Nephron progenitor cell (in vitro differentiated cells): Measurements from ENCODE around the gene NTNG2.
"Not testable (repeated sequence)": the region's sequence is repeated elsewhere in the genome, so short reads cannot be mapped to it uniquely, and the experiment has no call there.

Experiments
- DNase-seq: peaks from one replicate; pipeline ENCODE4 v3.0.0; 2021
- H3K27ac Mint-ChIP-seq: 2 replicates; pipeline ENCODE4 v1.8.0; 2021; ENCODE audit warnings: mild to moderate bottlenecking, moderate library complexity, mixed read lengths
- H3K27me3 Mint-ChIP-seq: 2 replicates; pipeline ENCODE4 v1.8.0; 2021; ENCODE audit warnings: mild to moderate bottlenecking, low read depth, mixed read lengths; ENCODE audit not compliant: poor library complexity
- H3K36me3 Mint-ChIP-seq: 2 replicates; pipeline ENCODE4 v1.8.0; 2021; ENCODE audit warnings: low read depth, mixed read lengths
- H3K4me1 Mint-ChIP-seq: 2 replicates; pipeline ENCODE4 v1.8.0; 2021; ENCODE audit warnings: mixed read lengths
- H3K4me3 Mint-ChIP-seq: 2 replicates; pipeline ENCODE4 v1.8.0; 2021; ENCODE audit warnings: mild to moderate bottlenecking, moderate library complexity, mixed read lengths
- H3K9me3 Mint-ChIP-seq: 2 replicates; pipeline ENCODE4 v1.8.0; 2021; ENCODE audit warnings: mild to moderate bottlenecking, moderate library complexity, mixed read lengths
- CTCF ChIP-seq: fragments of 200-600 bp; sonication (generic); IDR thresholded peaks from 2 replicates; pipeline ENCODE4 v1.5.0; 2021; ENCODE audit warnings: antibody characterized with exemption

The NTNG2 gene

GRCh38 chr9:132129535-132129934, 32.3 kb upstream of the NTNG2 start:
- Mint-ChIP-seq H3K27ac (no peak overlapping the region), H3K9me3 (no peaks in the 10 kb centered on the region), H3K4me3 (no peak overlapping the region), H3K36me3 (no peaks in the 10 kb centered on the region), H3K4me1 (peaks cover 6% of the 10 kb centered on the region), H3K27me3 (peaks cover 68% of the 10 kb centered on the region)
- no peak for DNase-seq
- no peak for TF ChIP-seq CTCF

GRCh38 chr9:132134085-132134484, 27.8 kb upstream of the NTNG2 start:
- not testable (repeated sequence) for H3K9me3 Mint-ChIP-seq, DNase-seq, H3K4me1 Mint-ChIP-seq, H3K4me3 Mint-ChIP-seq, H3K36me3 Mint-ChIP-seq, H3K27ac Mint-ChIP-seq
- H3K27me3 Mint-ChIP-seq = peaks cover 50% of the 10 kb centered on the region

GRCh38 chr9:132135456-132135855, 26.4 kb upstream of the NTNG2 start:
- H3K4me1 Mint-ChIP-seq = no peaks in the 10 kb centered on the region
- H3K36me3 Mint-ChIP-seq = no peaks in the 10 kb centered on the region
- no peak overlapping the region for H3K27ac Mint-ChIP-seq
- H3K9me3 Mint-ChIP-seq = no peaks in the 10 kb centered on the region
- peaks cover 62% of the 10 kb centered on the region for H3K27me3 Mint-ChIP-seq
- no peak for TF ChIP-seq CTCF
- no peak overlapping the region for H3K4me3 Mint-ChIP-seq
- no peak for DNase-seq

- no peaks in the 10 kb centered on the region for H3K36me3 Mint-ChIP-seq
- H3K4me1 Mint-ChIP-seq = peaks cover 2% of the 10 kb centered on the region
- H3K27me3 Mint-ChIP-seq = peaks cover 65% of the 10 kb centered on the region
- H3K9me3 Mint-ChIP-seq = no peaks in the 10 kb centered on the region
- no peak overlapping the region for H3K4me3 Mint-ChIP-seq
- TF ChIP-seq CTCF = no peak
- no peak for DNase-seq
- no peak overlapping the region for H3K27ac Mint-ChIP-seq
Observed at GRCh38 chr9:132136151-132136780, 25.6 kb upstream of the NTNG2 start.

DNA sequence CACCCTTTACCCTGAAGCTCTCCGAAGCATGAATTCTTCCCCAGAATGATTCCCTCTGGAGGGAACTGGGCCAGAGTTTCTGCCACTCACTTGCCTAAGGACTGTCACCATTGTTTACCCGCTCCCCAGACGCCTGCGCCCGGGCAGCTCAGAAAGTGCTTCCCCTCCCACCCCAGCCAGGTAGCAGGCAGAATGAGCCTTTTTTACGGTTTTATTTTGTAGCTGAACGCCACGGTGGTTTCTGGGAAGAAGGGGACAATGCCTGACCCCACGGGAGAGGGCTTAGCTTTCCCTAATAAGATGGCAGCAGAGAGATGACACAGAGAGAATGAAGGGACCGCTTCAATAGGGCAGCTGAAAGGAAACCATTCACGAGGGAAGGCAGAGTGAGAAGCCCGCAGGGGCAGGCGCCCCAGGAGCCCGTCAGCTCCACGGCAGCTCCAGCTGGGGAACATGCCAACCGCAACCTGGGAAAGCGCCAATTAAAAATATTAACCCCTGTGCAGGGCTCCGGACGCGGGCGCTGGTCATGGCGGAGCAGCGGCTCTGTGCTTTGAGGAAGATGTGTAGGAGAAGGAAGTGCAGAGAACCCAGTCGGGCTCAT, 20.4 kb upstream of the NTNG2 start:
- Mint-ChIP-seq H3K36me3 (no peaks in the 10 kb centered on the region), H3K9me3 (no peaks in the 10 kb centered on the region), H3K4me1 (peaks cover 10% of the 10 kb centered on the region), H3K4me3 (peak overlapping the region; percentile 81), H3K27me3 (peaks cover 76% of the 10 kb centered on the region), H3K27ac (no peak overlapping the region)
- no peak for TF ChIP-seq CTCF
- DNase-seq = peak; percentile 28

GRCh38 chr9:132141948-132142594, 19.8 kb upstream of the NTNG2 start:
- TF ChIP-seq CTCF = no peak
- H3K27me3 Mint-ChIP-seq = peaks cover 80% of the 10 kb centered on the region
- no peak for DNase-seq
- H3K4me3 Mint-ChIP-seq = peak overlapping the region; percentile 81
- peaks cover 10% of the 10 kb centered on the region for H3K4me1 Mint-ChIP-seq
- H3K36me3 Mint-ChIP-seq = no peaks in the 10 kb centered on the region
- no peaks in the 10 kb centered on the region for H3K9me3 Mint-ChIP-seq
- no peak overlapping the region for H3K27ac Mint-ChIP-seq
